K562 (cell line): ENCODE measurements around the gene DPEP1. TPM values are rescaled to one million over a fixed set of nuclear protein-coding genes. Genes with fewer than 3 reads are reported as not detected.

Source experiments
- CREB3 ChIP-seq: fragments of 450-650 bp; conservative IDR thresholded peaks from 2 replicates; pipeline ENCODE4 v1.6.1; 2016; ENCODE audit warnings: missing genetic modification characterization, low read depth, mild to moderate bottlenecking, missing compliant biosample characterization, moderate library complexity
- ETS1 ChIP-seq: conservative IDR thresholded peaks from 2 replicates; pipeline ENCODE4 v1.6.1; 2011; ENCODE audit warnings: low read depth, mild to moderate bottlenecking, low read length; ENCODE audit not compliant: control insufficient read depth
- NR2C1 ChIP-seq, 2 experiments: fragments of 450-650 bp; IDR thresholded peaks; 2 replicates each; pipeline ENCODE4 v1.6.1; 2017; ENCODE audit warnings: mild to moderate bottlenecking in 2 of 2, antibody characterized with exemption in 1 of 2, inconsistent platforms in 1 of 2, missing compliant biosample characterization in 1 of 2, missing genetic modification characterization in 1 of 2
- REST ChIP-seq, 2 experiments: fragments of 450-650 bp; formaldehyde crosslinking in 1 of 2; IDR thresholded peaks; 2 replicates each; pipeline versions ENCODE4 v1.4.0 to v1.6.1; 2014 to 2020; ENCODE audit warnings: mild to moderate bottlenecking in 2 of 2, borderline replicate concordance in 1 of 2, low read depth in 1 of 2
- ZBTB26 ChIP-seq: fragments of 450-650 bp; formaldehyde crosslinking; IDR thresholded peaks from 2 replicates; pipeline ENCODE4 v1.4.0; 2022; ENCODE audit warnings: missing genetic modification characterization
- polyA plus RNA-seq, 8 experiments: library from polyadenylated mRNA; depleted of rRNA in 4 of 8; stranded (reverse) in 5 of 8; unstranded in 3 of 8; fragments of >200 nt; fragmentation: Nextera tagmentation in 2 of 8; fragmentation: Illumina TruSeq in 1 of 8; extraction: Ambion mirVana in 2 of 8; extraction: Trizol in 1 of 8; gene quantifications; 2 replicates each; pipeline versions ENCODE4 v1.2.1 to v1.2.3, GENCODE V29; 2011 to 2014; ENCODE audit warnings: inconsistent platforms in 1 of 8, missing spikeins in 1 of 8
- total RNA-seq, 7 experiments: library from RNA; depleted of rRNA in 6 of 7; stranded (reverse); fragments of >200 nt in 6 of 7; fragmentation: Illumina TruSeq in 2 of 7; extraction: Trizol in 2 of 7; gene quantifications; 2 replicates each; pipeline versions ENCODE4 v1.2.1 to v1.2.3, GENCODE V29; 2011 to 2021; ENCODE audit warnings: low replicate concordance in 1 of 7

Gene DPEP1
- total and polyA plus RNA-seq, 9 of the 15 experiments (the other 6 are each of a cell fraction or from before 2014, with no cell fraction given): 0.14 to 0.31 (median 0.20) TPM; not detected in 6

- peak; percentile 88 for TF ChIP-seq REST (IDR thresholded peaks at IDR 0.05; ENCODE audit: borderline replicate concordance)
- no peak for TF ChIP-seq REST (CRISPR knock-in tag; IDR thresholded peaks at IDR 0.05; ENCODE audit: low read depth)
- no peak for TF ChIP-seq NR2C1 (IDR thresholded peaks at IDR 0.05)
- TF ChIP-seq NR2C1 (tag; IDR thresholded peaks at IDR 0.05): no peak
- TF ChIP-seq ETS1: peak; percentile 38; the same call in 1 of the 2 replicates
- no peak for TF ChIP-seq ZBTB26 (CRISPR knock-in tag)
- TF ChIP-seq CREB3 (tag): no peak
These were observed 38.7 kb upstream of the DPEP1 start (continued) for GRCh38 chr16:89574681-89575246.
